H1 (cell line): ENCODE measurements around the gene CPNE5. TPM values are rescaled to one million over a fixed set of nuclear protein-coding genes. Genes with fewer than 3 reads are reported as not detected.

Experiments used
- CEBPB ChIP-seq: IDR thresholded peaks from 2 replicates; pipeline ENCODE4 v1.6.1; 2012; ENCODE audit warnings: low read depth, low read length
- EZH2 ChIP-seq: fragments of 200-600 bp; sonication (generic); IDR thresholded peaks from 2 replicates; pipeline ENCODE4 v1.7.1; 2012; ENCODE audit warnings: low read depth, mild to moderate bottlenecking, moderate library complexity, low read length, inconsistent platforms; ENCODE audit not compliant: severe bottlenecking
- MAFK ChIP-seq: IDR thresholded peaks from 2 replicates; pipeline ENCODE4 v1.6.1; 2012; ENCODE audit warnings: low read depth, mild to moderate bottlenecking, improper control_type of control experiment, low read length
- polyA plus RNA-seq, 7 experiments: library from polyadenylated mRNA; depleted of rRNA in 3 of 7; stranded (reverse) in 5 of 7; unstranded in 2 of 7; fragments of >200 nt in 5 of 7; fragments of 200-250 nt in 2 of 7; gene quantifications; 1 replicate in 5 of 7; 2 replicates in 1 of 7; 4 replicates in 1 of 7; pipeline versions ENCODE4 v1.2.1 to v1.2.3, GENCODE V29; 2011 to 2013; ENCODE audit warnings: missing spikeins in 2 of 7, mixed read lengths in 2 of 7
- total RNA-seq: library from RNA; stranded (reverse); fragmentation: NEBNext Ultra II Directional; extraction: Animal tissue kit (Norgen Biotek cat#: 25700); gene quantifications from 2 replicates; pipeline ENCODE4 v1.2.1, GENCODE V29; 2021

CPNE5 gene
- total and polyA plus RNA-seq, 2 of the 8 experiments (the other 6 are each of a cell fraction or from before 2014, with no cell fraction given): 0.88 to 1.8 TPM

GRCh38 chr6:36840432-36841403 lies 1.5 kb upstream of the CPNE5 start (continued):
- TF ChIP-seq EZH2 (peak; percentile 78), CEBPB (no peak), MAFK (no peak)
